ENCODE data around the gene AGTRAP.

AGTRAP gene

DNA sequence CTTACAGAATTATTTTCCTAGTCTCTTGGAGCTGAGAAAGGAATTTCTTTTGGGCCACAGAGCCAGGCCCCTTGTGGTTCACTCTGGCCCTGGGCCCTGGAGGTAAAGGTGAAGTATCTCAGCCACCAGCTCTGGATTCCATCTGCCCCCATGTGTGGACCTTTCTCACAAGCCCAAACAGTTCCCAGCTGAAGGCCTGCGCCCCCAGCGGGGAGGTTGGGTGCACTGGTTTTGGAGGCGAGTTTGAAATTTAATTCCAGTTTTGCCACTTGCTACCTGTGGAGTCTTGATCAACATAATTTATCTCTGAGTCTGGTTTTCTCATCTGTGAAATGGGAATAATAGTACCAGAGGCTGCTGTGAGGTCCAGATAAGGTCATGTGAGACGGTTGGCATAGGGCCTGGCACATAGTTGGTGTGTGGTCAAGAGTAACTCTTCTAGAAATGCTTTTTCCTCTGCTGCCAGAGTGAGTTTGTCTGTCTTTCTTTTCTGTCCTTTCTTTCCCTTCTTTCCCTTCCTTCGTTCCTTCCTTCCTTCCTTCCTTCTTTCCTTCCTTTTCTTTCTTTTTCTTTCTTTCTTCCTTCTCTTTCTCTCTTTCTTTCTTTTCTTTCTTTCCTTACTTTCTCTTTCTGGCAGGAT is 6.1 kb downstream of the AGTRAP start:
- no peak for DNase-seq (ENCODE audit: low read depth, low spot score)
- POLR2A ChIA-PET = no interaction called here
- H3K4me3 ChIP-seq (ENCODE audit: low read depth, low read length) = no peak overlapping the region
- TF ChIP-seq, protein P1, sequence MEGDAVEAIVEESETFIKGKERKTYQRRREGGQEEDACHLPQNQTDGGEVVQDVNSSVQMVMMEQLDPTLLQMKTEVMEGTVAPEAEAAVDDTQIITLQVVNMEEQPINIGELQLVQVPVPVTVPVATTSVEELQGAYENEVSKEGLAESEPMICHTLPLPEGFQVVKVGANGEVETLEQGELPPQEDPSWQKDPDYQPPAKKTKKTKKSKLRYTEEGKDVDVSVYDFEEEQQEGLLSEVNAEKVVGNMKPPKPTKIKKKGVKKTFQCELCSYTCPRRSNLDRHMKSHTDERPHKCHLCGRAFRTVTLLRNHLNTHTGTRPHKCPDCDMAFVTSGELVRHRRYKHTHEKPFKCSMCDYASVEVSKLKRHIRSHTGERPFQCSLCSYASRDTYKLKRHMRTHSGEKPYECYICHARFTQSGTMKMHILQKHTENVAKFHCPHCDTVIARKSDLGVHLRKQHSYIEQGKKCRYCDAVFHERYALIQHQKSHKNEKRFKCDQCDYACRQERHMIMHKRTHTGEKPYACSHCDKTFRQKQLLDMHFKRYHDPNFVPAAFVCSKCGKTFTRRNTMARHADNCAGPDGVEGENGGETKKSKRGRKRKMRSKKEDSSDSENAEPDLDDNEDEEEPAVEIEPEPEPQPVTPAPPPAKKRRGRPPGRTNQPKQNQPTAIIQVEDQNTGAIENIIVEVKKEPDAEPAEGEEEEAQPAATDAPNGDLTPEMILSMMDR (IDR thresholded peaks at IDR 0.05; ENCODE audit: insufficient read depth, low read length, missing control alignments) = no peak
- CTCF ChIA-PET = no interaction called here

DNA sequence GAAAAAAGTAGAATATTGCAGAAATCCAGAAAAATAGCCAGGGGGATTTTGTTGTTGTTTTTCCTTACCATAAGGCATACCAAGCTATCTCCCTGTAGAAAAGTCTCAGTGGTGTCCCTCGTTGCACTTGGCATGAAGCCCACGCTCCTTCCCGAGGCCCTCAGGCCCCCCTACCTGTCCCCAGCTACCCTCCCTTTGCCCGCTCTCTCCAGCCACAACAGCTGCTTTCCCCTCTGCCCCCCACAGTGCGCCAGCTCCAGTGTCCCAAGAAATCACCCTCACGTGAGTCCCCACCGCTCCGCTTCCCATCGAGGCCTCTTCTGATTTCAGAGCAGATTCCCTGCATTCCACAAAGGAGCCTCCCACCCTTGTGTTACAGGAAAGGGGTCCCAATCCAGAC is 8.4 kb downstream of the AGTRAP start:
- ChIA-PET POLR2A (interaction anchor here (0.6 kb wide), 1 partner anchor 201 kb away, joined by 4 read pairs; no protein-coding TSS in a partner anchor), CTCF (interaction anchor here (0.8 kb wide), 1 partner anchor 24 kb away, joined by 3 read pairs; no protein-coding TSS in a partner anchor)
- TF ChIP-seq, protein P1 (IDR thresholded peaks at IDR 0.05; ENCODE audit: insufficient read depth, low read length, missing control alignments) = no peak
- H3K4me3 ChIP-seq (ENCODE audit: low read depth, low read length) = no peak overlapping the region
- DNase-seq (ENCODE audit: low read depth, low spot score) = no peak

DNA sequence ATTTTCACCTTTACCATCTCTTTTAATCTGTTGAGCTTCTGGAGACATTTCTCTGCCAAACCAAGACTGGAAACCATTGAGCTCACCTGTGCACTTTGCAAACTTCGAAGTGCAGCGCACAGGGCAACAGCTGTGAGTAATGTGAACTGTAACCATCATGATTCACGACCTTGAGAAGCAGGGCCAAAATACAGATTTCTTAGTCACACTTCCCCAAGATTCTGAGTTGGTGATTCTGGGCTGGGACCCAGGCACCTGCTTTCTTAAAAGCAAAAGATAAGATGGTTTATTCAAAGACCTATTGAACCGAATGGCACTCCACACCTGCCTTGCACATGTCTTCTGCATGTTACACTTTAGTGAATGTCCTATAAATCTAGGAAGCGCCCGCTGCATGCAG is 10.2 kb downstream of the AGTRAP start:
- DNase-seq (ENCODE audit: low read depth, low spot score) = no peak
- CTCF ChIA-PET = no interaction called here
- POLR2A ChIA-PET = no interaction called here
- TF ChIP-seq, protein P1 (IDR thresholded peaks at IDR 0.05; ENCODE audit: insufficient read depth, low read length, missing control alignments) = no peak
- no peak overlapping the region for H3K4me3 ChIP-seq (ENCODE audit: low read depth, low read length)

DNA sequence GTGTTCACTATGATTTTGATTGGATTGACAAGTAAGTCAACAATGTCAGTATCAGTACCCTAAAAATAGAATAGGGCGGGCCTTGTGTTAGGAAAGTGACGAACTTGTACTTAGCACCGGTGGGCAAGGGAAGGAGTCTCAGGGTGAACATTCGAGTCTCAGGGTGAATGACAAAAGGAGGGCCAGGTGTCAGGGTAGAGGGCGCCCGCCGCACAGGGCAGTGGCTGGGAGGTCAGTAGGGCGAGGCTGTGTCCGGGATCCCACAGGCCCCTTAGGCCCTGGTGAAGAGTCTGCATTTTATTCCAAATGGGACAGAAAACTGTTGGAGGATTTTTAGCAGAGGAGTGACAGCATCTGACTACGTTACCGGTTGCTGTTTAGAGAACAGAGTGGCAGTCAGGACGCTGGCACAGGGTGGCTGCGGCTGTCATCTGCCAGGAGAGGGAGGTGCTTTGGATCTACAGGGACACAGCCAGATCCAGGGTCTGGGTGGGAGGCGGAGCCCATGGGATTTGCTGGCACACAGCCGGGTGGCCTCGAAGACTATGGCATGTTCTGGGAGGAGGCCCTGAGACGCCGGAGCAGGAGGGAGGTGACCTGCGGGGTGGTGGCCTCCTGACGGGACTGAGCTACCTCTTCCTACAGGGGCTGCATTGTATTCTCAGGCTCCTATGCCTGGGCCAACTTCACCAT is 11.0 kb downstream of the AGTRAP start:
- no peak for DNase-seq (ENCODE audit: low read depth, low spot score)
- TF ChIP-seq, protein P1 (IDR thresholded peaks at IDR 0.05; ENCODE audit: insufficient read depth, low read length, missing control alignments) = no peak
- H3K4me3 ChIP-seq (ENCODE audit: low read depth, low read length) = no peak overlapping the region
- ChIA-PET CTCF (no interaction called here), POLR2A (no interaction called here)

DNA sequence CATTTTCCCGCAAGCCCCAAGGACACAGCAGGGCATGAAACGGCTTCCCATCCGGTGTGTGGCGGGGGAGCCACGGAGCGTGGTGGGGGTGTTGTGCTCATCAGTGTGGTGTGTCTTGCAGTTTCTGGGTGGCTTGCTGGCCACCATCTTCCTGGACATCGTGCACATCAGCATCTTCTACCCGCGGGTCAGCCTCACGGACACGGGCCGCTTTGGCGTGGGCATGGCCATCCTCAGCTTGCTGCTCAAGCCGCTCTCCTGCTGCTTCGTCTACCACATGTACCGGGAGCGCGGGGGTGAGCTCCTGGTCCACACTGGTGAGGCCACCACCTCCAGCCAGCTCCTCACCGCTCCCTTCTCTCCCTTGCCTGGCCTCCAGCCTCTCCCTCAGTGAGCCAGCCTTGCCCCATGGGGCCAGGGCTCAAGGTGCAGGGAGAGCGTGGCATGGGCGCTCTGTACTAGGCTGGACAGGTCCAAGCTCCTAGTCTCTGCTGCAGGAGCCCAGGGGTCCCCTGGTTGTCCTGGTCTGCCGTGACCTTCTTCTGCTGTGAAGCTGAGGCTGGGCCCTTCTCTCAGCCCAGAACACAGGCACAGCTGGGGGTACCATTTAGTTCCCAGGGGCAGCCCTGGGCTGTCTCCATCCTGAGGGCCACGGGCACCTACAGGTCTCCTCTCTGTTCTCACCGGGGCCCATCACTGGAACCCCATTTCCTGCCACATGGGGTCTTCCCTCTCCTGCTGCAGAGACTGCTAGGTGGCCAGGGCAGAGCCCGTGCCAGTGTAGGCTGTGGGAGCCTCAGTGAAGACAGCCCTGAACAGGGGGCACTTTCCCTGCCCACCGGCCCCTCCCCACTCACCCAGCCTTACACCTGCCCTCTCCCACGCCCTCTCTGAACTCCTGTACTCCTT is 12.6 kb downstream of the AGTRAP start:
- no peak for DNase-seq (ENCODE audit: low read depth, low spot score)
- H3K4me3 ChIP-seq (ENCODE audit: low read depth, low read length) = no peak overlapping the region
- POLR2A ChIA-PET = no interaction called here
- TF ChIP-seq, protein P1 (IDR thresholded peaks at IDR 0.05; ENCODE audit: insufficient read depth, low read length, missing control alignments) = no peak
- CTCF ChIA-PET = interaction anchor here (3.4 kb wide), 1 partner anchor 98 kb away, joined by 11 read pairs; no protein-coding TSS in a partner anchor

All from AG04449 (cell line).